GM19351 (cell line): ENCODE data around the gene PCLO.
"Not testable (repeated sequence)": the region's sequence is repeated elsewhere in the genome, so short reads cannot be mapped to it uniquely, and the experiment has no call there.

Experiments
- ATAC-seq: cut with Tn5 transposase; IDR thresholded peaks from one replicate; pipeline ENCODE4 v1.9.1; 2021; ENCODE audit warnings: mild to moderate bottlenecking, moderate library complexity; ENCODE audit not compliant: unreplicated experiment

Gene PCLO

DNA sequence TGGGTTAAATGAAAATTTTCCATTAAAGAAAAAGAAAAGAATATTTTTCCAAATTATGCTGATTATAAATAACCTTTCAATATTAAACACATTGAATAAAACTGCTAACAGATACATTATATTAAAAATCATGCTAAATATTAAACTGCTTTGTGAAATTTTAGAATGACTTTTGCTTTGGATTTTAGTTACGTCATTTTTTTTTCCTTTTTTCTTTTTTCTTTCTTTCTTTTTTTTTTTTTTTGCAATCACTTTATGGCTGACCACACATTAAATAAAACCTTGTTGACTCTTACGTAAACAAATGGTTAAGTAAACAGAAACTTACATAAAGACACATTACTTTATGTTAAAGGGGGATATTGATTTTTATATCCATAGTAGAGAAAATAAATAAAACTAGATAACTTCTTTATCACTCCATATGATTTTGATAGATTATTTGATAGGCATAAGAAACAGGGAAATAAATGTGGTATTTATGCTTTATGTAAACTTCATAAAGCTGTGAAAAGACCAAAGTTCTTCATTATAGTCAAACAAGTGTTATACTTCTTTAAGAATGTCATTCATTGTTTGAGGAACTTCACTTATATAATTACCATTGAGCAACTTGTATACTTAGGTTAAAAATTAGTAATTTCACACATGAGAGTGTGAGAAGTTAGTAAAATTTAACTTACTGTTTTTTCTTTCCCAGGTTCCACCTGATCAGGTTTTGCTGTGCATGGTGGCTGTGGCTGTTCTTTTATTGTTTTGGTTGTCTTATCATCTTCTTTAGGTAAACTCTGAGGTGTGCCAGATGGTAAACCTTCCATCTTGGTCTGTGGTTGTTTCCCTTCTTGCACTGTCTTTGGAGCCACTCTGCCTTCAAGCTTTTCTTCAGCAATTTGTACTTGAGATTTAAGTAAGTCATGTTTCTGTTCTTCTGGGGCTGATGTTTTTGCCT, 197.3 kb downstream of the PCLO start:
- ATAC-seq, result no peak

DNA sequence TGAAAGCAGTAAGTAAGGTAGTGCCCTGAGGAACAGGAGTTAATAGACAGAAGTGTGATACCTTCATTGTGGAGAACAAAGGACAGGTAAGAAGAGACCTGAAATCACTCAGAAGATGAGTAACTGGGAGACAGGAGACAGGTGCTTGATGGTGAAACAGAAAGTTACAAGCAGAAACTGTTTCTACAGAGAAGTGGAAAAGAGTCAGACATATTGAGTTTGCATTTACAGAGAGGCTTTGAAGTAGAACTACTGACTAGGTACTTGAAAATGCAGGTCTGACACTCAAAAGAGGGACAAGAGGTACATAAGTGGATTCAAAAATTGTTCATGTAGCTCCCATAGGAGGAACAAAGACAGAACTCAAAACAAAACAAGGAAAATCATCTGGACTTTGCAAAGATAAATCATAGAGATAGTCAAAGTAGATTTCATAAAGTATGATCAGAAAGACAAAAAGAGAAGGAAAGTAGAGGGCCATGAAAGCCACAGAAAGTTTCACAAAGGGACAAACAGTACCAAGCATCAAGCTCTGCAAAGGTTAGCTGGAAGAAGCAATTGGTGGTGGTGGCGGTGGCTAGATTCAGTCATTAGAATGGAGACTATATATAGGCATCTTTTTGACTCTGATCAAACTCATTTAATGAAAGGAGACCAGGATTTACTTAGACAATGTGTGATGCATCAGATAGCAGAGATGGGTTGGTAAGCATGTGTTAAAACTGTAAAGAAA, 198.4 kb downstream of the PCLO start:
- peak; percentile 77 for ATAC-seq

DNA sequence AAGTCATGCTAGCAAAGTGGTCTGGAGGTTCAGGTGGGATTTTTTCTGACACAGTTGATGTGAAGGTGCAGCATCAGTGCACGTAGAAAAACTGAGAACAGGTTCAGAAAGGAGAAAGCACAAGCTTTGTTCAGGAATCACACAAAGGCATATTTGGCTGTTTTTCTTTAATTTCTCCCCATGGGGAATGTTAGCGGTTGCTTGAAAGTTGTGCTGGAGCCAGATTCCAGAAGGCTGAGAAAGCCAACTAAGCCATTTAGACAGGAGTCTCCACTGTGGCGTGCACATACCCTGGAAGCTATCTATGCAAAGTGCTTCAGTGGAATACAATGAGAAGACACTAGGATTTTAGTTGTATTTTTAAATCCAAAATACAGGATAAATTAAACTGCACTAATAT, 201.4 kb downstream of the PCLO start:
- no peak for ATAC-seq

DNA sequence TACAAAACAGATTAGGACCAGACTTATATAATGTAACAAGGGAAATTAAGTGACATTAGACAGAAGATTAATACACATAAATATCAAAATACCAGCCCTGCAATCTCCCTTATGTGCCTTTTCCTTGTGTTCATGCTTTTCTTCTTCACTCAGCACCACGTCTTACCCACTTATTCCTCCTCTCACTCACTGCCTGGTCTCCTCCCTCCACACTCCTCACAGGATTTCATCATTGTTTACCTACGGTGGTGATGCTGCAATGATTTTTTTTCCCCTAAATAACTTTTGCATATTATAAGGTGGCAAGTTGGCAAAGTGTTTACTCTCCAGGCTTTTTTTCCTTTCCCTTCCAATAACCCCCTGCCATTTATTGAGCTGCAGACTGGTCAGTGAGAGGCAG, 203.2 kb downstream of the PCLO start:
- no peak for ATAC-seq

DNA sequence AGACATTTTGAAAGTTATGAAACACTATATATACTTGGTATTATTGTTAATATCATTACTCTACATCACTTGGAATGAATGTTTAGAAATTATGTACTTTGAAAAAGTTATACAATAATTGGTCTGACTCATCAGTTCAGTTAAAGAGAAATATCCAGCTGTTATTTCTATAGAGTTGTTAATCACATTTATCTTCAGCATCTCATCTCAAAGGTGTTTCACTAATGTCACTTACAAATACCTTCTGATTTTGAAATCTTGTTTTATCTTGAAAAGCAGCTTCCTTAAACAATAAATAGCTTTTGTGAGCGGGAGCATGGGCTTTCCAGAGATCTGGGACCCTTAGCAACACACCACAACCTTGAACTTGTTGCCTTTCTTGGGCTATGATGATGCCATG, 205.2 kb downstream of the PCLO start:
- ATAC-seq, result no peak

DNA sequence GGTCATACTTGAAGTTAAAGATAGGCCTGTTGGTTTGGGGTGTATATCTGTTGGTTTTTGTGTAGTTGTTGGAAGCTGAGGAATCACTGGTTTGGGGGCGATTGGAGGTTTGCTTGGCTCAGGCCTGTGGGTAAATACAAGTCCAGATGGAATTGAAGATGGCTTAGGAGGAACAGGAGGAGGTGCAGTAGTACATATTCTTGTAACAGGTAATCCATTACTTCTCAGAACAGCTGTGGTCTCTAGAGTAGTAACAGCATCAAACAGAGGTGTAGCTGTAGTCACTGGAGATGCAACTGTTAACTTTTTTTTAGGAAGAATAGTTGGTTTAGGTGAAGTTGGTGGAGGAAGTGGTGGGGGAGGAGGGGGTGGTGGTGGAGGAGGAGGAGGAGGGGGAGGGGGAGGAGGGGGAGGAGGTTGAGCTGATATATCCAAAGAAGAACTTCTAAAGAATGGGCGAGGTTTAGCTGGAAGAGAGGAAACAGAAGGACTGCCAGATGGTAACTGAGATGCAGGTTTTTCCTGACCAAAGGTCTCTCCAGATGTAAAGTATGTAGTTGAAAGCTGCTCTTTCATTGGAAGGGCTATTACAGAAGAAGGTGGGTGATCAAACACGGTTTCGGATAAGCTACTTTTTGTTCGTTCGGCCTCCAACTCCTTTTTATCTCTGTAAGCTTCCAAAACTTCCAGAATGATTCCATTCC, 209.2 kb downstream of the PCLO start:
- no peak for ATAC-seq

DNA sequence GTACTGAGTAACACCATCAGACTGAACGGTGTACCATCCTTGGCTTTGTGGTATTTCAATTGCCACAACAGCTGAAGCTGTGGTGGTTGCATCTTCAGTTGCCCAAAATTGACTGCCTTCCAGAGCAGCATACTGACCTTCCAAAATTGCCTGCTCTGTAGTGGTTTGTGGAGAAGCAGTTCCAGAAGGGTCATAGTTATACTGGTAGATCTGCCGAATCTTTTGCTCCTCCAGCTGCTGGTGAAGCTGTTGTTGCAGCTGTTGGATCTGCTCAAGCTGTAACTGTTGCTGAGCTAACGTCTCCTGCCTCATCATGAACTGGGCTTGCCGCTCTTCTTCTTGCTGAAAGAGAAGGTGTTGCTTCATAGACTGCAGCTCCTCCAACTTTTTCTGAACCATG, 212.2 kb downstream of the PCLO start:
- no peak for ATAC-seq

DNA sequence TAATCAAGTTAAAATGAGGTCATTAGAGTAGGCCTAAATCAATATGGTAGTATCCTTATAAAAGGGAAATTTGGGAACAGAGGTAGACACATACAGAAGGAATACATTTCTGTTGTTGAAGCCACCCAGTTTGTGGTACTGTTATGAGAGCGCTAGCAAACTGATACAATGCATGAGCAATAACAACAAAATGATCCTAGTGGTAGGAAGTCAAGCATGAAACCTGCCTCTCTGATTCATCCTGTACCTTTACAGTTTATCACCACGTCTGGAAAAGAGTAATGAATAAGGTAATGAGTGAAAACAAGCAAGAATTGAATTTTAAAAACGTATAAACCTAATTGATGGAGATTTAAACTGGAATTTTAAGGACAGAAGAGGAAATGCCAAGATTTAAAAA, 217.2 kb downstream of the PCLO start:
- ATAC-seq, result no peak

DNA sequence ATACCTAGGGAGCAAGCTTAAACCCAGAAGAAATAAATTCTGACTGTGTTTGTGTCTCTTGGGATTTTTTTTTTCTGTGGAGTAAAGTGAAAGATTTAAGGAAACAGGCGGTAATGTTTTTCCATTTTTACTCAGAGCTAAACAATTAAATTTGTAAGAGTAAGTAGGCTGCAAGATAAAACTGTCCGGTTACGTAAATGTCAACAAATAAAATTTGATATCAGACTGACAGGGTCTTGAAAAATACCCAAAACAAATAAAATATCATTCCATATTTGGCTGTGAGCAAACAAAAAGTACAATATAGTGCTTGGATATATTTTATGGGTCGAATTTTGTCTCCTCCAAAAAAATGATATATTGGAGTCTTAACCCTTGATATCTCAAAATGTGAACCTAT, 217.6 kb downstream of the PCLO start:
- no peak for ATAC-seq

DNA sequence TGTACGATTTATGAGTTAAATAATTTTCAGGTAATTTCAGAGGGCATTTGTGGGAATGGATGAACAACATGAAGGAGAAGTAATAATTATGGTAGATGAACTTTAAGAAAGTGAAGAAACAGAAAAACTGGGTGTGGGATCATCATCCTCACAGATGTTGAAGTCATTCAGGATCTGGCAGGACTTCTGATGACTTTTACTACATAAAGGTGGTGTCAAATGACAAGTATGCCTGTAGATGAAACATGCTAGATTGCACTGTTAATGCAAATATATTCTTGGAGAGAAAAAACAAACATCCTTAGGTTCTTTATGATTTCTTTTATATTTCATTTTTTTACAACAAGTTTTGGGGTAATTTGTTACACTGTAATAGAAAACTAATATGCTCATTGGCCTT, 230.2 kb downstream of the PCLO start:
- no peak for ATAC-seq

DNA sequence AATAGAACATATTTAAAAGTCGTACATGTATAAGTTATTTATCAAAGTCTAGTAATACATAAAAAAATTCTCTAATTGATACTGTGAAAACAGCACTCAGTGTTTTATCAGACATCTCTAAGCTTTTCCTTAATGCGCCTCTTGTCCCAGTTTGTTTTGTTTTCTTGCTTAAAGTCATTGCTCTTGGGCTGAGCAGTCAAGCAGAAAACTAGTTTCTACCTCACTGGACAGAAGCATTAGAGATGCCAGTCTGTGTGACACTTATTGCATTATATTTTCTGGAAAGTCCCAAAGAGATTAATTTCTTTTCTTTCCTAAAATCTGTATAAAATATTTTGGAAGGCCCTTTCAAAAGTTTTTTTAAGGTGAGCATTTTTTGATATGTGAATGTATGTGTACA, 236.2 kb downstream of the PCLO start:
- ATAC-seq, result no peak

DNA sequence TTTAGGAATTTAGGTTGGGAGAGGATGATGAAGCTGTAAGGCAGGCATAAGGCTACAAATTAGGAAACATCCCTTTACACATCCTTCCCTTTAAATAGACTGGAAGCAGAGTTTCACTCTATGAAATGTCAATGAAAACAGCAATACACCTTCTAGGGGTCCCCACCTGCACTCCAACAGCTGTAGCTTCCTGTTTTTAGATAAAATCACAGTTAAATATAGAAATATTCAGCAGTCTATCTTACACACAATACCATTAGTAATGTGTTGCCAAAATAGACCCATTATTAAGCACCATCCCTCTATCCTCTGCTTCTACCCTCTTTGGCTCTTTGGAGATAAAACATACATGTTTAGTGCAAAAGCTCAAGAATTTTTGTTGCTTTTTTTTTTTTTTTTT, 237.4 kb downstream of the PCLO start:
- ATAC-seq, result no peak

DNA sequence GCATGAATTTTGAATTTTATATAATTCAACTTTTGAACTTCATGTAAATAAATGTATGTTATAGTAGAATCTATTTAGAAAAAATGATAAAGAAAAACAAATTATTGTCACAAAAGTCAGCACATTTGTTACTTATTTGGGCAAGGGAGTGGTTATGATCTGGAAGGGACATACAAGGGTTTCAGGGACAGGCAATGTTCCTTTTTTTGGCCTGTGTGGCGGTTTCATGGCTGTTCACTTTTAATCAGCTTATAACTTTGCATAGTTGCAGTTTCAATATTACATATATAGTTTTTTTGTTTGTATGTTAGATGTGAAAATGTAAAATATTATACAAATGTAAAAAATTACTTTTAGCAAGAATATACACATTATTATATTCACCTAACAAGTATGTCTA, 256.2 kb downstream of the PCLO start:
- ATAC-seq, result no peak

DNA sequence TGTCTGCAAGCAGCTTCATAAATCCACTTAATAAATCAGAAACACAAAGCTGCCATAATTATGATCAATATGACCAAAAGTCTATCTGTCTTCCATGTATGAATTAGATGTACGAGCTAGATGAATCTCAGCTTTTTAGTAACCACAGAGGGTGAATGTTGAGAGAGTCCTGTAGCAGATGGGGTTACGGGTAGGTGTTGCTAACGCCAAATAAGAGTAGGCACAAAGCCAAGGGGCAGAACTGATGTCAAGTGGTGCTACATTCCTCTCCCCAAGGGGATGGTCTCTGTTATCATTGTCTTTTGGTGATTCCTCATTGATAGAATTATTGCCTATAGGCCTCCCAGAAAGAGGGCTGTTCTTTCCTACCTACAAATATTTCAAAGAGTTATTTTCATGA, 257.8 kb downstream of the PCLO start:
- ATAC-seq, result no peak

DNA sequence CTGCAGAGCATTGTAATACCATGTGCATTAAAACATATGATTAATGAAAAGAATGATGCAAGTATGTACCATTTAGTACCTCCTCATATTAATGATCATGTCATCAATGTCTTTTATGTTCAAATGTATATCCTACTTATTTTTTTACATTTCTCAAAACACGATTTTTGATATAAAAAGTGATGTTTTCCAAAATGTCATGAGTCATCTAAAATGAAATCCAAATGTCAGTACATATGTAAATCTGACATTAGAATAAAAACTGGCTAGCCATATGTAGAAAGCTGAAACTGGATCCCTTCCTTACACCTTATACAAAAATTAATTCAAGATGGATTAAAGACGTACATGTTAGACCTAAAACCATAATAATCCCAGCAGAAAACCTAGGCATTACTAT, 261.6 kb downstream of the PCLO start:
- not testable (repeated sequence) for ATAC-seq

DNA sequence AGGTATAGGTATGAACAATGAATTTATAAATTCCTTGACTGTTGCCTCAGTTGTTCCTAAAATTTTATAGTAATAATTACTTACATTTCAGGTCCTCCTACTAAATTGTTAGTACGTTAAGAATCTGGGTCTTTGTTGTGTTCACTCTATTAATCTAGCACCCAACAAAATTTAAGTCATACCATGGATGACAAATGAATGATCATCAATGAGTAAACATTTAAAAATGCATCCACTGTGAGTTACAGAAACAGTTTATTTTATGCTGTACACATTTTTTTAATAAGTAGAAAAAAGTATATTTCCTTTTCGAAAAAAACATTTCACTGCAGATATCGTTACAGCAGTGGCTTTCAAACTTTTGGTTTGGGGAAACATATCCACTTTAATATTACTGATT, 265.2 kb downstream of the PCLO start:
- no peak for ATAC-seq

DNA sequence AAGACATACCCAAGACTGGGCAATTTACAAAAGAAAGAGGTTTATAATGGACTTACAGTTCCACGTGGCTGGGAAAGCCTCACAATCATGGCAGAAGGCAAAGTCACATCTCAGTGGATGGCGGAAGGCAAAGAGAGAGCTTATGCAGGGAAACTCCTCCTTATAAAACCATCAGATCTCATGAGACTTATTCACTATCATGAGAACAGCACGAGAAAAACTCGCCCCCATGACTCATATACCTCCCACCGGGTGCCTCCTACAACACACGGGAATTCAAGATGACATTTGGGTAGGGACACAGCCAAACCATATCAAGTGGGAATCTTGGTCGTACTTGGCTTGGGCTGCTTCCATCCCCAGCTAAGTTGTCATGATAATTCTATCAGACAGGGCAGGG, 268.3 kb downstream of the PCLO start:
- ATAC-seq, result not testable (repeated sequence)

DNA sequence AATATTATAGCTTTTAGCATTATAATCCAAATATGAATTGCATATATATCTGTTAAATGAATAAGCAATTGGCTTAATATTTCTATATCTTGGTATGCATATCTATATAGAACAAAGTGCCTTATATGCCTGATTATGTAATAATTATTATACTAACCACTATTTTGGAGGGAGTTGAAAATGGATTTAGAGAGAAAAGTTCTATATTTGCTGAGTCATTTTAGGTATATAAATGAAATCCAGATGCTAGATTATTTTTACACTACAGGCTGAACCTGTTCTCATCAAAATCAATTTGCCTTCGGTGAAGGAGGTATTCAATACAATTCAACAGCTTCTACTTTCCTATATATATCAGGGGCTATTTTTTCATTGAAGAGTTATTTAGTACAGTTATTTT, 276.4 kb downstream of the PCLO start:
- no peak for ATAC-seq

DNA sequence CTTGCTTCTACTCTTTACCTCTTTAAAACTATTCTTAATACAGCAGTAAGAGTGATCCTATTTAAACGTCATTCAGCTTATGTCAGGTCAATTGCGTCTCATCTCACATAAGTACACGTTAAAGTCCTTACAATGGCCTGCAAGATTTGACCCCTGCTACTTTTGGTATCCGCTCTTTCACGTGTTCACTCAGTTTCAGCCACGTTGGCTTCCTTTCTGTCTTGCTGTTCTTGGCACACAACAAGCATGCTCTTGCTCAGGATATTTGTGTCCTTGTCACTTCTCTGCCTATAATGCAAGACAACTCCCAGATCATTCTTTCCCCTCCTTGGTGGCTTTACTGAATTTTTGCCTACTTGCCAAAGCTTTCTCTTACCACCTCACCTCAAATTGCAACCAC, 296.8 kb downstream of the PCLO start:
- ATAC-seq, result no peak

DNA sequence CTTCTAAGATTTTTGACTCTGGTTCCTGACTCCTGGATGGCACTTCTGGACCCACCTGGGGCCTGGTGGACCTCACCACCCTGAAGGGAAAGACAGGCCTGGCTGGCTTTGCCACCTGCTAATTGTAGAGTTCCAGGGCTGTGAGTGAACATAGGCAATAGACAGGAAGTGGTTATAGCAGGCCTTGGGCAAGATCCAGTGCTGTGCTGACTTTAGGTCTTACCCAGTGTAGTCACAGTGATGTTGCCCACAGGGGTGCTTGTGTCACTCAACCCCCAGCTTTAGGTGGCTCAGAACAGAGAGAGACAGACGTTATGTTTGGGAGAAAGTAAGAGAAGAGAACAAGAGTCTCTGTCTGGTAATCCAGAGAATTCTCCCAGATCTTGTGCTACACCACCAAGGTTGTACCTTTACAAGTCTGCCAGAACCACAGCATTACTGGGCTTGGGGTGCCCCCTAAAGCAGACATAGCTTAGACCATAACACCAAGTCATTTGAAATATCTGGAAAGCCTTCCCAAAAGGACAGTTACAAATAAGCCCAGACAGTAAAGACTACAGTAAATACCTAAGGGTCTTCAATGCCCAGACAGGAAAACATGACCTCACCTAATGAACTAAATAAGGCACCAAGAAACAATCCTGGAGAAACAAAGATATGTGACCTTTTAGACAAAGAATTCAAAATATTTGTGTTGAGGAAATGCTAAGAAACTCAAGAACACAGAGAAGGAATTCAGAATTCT, 303.4 kb downstream of the PCLO start:
- ATAC-seq, result no peak

DNA sequence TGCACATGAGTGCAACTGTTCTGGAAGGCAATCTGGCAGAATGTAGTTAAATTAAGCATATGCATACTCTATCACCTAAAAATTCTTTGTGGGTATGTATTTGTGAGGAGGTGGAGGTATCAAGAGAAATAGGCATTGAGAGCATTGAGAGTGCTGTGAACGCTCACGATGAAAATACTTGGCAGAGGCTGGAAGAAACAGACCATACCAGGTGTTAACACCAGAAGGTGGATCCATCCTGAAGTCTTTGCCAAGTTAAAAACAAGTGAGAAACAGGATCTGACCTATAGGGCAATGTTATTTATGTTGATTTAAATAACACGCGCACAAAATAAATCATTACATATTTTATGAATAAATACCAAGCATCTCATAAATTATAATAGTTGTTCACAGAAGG, 311.6 kb downstream of the PCLO start:
- no peak for ATAC-seq
